ENCODE measurements around the gene KLHL34. TPM values are rescaled to one million over a fixed set of nuclear protein-coding genes. Genes with fewer than 3 reads are reported as not detected.

The KLHL34 gene
- not detected in 2 replicates for total RNA-seq
- 0.09 TPM in 1 of 2 replicates, not detected in the other for polyA plus RNA-seq

DNA sequence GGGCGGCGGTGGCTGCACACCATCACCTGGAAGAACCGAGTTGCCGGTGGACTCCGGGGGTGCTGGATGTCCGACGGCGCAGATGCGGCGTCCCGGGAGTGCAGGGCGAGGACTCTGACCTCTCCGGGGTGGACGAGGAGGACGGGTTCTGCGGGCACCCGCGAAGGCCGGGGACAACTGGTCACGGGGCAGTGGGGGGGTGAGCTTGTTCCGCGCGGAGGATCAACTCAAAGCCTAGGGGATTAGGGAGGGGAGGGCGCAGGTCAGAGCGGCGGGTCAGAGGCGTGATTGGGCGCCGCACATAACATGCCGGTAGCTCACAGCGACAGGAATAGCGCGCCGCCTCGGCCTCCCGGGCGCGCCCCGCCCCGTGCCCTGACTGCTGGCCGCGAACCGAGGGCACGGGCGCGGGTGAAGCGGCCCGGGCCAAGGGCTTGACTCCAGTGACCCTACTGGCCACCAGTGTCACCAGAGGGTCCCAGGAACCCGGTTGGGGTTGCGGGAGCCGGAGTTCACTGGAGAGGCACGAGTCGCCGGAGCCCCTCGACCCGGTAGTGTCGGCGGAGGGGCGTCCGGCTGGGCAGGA lies at the start of gene KLHL34:
Gene KLHL34, minus strand, starts transcription at position 179 of the 586 bp plus-strand sequence. CDS start 542 bp downstream, outside the sequence.
- Histone ChIP-seq H3K4me1 (ENCODE audit: low read depth) (no peaks in the 10 kb centered on the region), H3K36me3 (no peaks in the 10 kb centered on the region), H3K27ac (no peak within 1 kb of the TSS), H3K9me3 (ENCODE audit: low read depth) (no peaks in the 10 kb centered on the region), H3K27me3 (peaks cover 5% of the 10 kb centered on the region), H3K4me3 (peak within 1 kb of the TSS; percentile 14)
- TF ChIP-seq, protein P1, sequence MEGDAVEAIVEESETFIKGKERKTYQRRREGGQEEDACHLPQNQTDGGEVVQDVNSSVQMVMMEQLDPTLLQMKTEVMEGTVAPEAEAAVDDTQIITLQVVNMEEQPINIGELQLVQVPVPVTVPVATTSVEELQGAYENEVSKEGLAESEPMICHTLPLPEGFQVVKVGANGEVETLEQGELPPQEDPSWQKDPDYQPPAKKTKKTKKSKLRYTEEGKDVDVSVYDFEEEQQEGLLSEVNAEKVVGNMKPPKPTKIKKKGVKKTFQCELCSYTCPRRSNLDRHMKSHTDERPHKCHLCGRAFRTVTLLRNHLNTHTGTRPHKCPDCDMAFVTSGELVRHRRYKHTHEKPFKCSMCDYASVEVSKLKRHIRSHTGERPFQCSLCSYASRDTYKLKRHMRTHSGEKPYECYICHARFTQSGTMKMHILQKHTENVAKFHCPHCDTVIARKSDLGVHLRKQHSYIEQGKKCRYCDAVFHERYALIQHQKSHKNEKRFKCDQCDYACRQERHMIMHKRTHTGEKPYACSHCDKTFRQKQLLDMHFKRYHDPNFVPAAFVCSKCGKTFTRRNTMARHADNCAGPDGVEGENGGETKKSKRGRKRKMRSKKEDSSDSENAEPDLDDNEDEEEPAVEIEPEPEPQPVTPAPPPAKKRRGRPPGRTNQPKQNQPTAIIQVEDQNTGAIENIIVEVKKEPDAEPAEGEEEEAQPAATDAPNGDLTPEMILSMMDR (IDR thresholded peaks at IDR 0.05; ENCODE audit: low read depth, low read length) = no peak
- DNase-seq (ENCODE audit: low read depth in 1 of 2, low spot score in 1 of 2) = peak in 1 of 2 donors; percentile 13

DNA sequence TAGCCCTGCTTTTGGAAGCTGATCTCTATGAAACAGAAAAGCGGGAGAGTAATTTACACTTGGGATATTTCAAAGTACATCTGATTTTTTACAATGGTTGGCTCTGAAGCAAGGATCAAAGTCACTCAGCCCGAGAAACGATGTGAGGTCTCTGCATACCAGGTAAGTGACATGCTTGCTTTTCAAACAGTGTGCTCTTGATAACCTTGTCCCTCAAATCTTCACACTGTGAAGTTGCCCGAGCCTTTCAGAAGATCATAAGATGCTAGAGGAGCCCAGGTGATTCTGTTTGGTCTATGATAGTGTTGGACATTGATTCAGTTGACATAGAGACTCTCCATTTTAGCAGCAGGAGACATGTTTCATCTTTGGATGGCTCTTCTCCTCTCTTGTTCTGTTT lies 47.1 kb upstream of the KLHL34 start:
- peaks cover 17% of the 10 kb centered on the region for H3K36me3 ChIP-seq
- no peak overlapping the region for H3K27ac ChIP-seq
- TF ChIP-seq, protein P1 (IDR thresholded peaks at IDR 0.05; ENCODE audit: low read depth, low read length) = no peak
- H3K27me3 ChIP-seq = no peaks in the 10 kb centered on the region
- DNase-seq (ENCODE audit: low read depth in 1 of 2, low spot score in 1 of 2) = no peak
- no peak overlapping the region for H3K4me3 ChIP-seq
- H3K4me1 ChIP-seq (ENCODE audit: low read depth) = no peaks in the 10 kb centered on the region
- H3K9me3 ChIP-seq (ENCODE audit: low read depth) = no peaks in the 10 kb centered on the region

GRCh38 chrX:21702725-21703124 lies 44.6 kb upstream of the KLHL34 start:
- no peak for DNase-seq (ENCODE audit: low read depth in 1 of 2, low spot score in 1 of 2)
- H3K36me3 ChIP-seq = peaks cover 17% of the 10 kb centered on the region

GRCh38 chrX:21700967-21701366 lies 42.8 kb upstream of the KLHL34 start:
- H3K4me1 ChIP-seq (ENCODE audit: low read depth) = no peaks in the 10 kb centered on the region
- DNase-seq (ENCODE audit: low read depth in 1 of 2, low spot score in 1 of 2) = no peak
- H3K27ac ChIP-seq = no peak overlapping the region
- no peaks in the 10 kb centered on the region for H3K9me3 ChIP-seq (ENCODE audit: low read depth)
- no peaks in the 10 kb centered on the region for H3K27me3 ChIP-seq
- peaks cover 15% of the 10 kb centered on the region for H3K36me3 ChIP-seq
- no peak overlapping the region for H3K4me3 ChIP-seq
- TF ChIP-seq, protein P1 (IDR thresholded peaks at IDR 0.05; ENCODE audit: low read depth, low read length) = no peak

More at GRCh38 chrX:21702725-21703124, 44.6 kb upstream of the KLHL34 start:
- Histone ChIP-seq H3K27ac (no peak overlapping the region), H3K4me3 (no peak overlapping the region), H3K4me1 (ENCODE audit: low read depth) (no peaks in the 10 kb centered on the region), H3K27me3 (no peaks in the 10 kb centered on the region), H3K9me3 (ENCODE audit: low read depth) (no peaks in the 10 kb centered on the region)
- TF ChIP-seq, protein P1 (IDR thresholded peaks at IDR 0.05; ENCODE audit: low read depth, low read length) = no peak

DNA sequence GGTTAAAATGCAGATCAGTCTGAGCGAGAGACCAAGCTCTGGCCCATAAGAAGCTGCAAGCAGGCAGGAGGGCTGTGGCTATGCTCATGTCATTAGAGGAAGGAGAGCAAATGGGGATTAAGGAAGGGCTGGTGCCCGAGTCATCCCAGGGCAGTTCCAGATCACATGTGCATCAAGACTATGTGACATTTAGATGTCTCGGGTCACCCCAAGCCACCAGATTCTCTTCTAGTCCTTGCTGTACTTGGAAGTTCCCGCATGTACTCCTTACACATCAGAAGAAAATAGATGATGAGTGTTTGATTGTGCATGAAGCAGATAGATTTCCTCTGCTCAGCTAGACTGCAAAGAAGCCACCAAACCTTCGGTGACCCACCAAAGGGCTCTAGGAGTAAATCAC lies 42.1 kb upstream of the KLHL34 start:
- TF ChIP-seq, protein P1 (IDR thresholded peaks at IDR 0.05; ENCODE audit: low read depth, low read length) = no peak
- H3K4me1 ChIP-seq (ENCODE audit: low read depth) = no peaks in the 10 kb centered on the region
- no peak overlapping the region for H3K4me3 ChIP-seq
- DNase-seq (ENCODE audit: low read depth in 1 of 2, low spot score in 1 of 2) = no peak
- H3K9me3 ChIP-seq (ENCODE audit: low read depth) = no peaks in the 10 kb centered on the region
- H3K27ac ChIP-seq = no peak overlapping the region
- no peaks in the 10 kb centered on the region for H3K27me3 ChIP-seq
- peaks cover 8% of the 10 kb centered on the region for H3K36me3 ChIP-seq
